CD14-positive monocyte (primary cell): ENCODE results near the gene PERCC1. TPM values are rescaled to one million over a fixed set of nuclear protein-coding genes. Genes with fewer than 3 reads are reported as not detected.

ENCODE experiments used
- DNase-seq, 3 donors: peaks; one replicate each; pipeline ENCODE4 v3.0.0-alpha.2; 2011 to 2022
- H2AFZ ChIP-seq: 2 replicates; pipeline ENCODE4 v1.6.0; 2012; ENCODE audit warnings: mild to moderate bottlenecking, low read depth, low read length, inconsistent platforms; ENCODE audit not compliant: insufficient read depth, poor library complexity, severe bottlenecking
- H3K27ac ChIP-seq, 2 donors: 1 replicate in 1 of 2; 2 replicates in 1 of 2; pipeline ENCODE4 v1.5.1; 2012 to 2013; ENCODE audit warnings: low read length in 2 of 2, control low read depth in 1 of 2, inconsistent platforms in 1 of 2, low read depth in 1 of 2, mild to moderate bottlenecking in 1 of 2
- H3K27me3 ChIP-seq, 2 donors: one replicate each; pipeline versions ENCODE4 v1.6.0 to v1.6.1; 2011 to 2013; ENCODE audit warnings: low read length in 2 of 2; ENCODE audit not compliant: control insufficient read depth in 2 of 2, insufficient read depth in 2 of 2
- H3K36me3 ChIP-seq, 2 donors: replicated peaks in 1 of 2; 1 replicate in 1 of 2; 2 replicates in 1 of 2; pipeline versions ENCODE4 v1.5.1 to v1.6.1; 2012 to 2013; ENCODE audit warnings: low read length in 2 of 2, control low read depth in 1 of 2, inconsistent platforms in 1 of 2, mild to moderate bottlenecking in 1 of 2; ENCODE audit not compliant: insufficient read depth in 2 of 2, control insufficient read depth in 1 of 2
- H3K4me1 ChIP-seq, 2 donors: 1 replicate in 1 of 2; 2 replicates in 1 of 2; pipeline versions ENCODE4 v1.5.1 to v1.6.1; 2012 to 2013; ENCODE audit warnings: low read length in 2 of 2, control low read depth in 1 of 2, inconsistent platforms in 1 of 2, mild to moderate bottlenecking in 1 of 2, moderate library complexity in 1 of 2; ENCODE audit not compliant: insufficient read depth in 2 of 2, control insufficient read depth in 1 of 2
- H3K4me2 ChIP-seq: replicated peaks from 2 replicates; pipeline ENCODE3; 2012; ENCODE audit warnings: low read length, moderate library complexity, mild to moderate bottlenecking; ENCODE audit not compliant: poor library complexity, severe bottlenecking; ENCODE audit errors: extremely low read depth
- H3K4me3 ChIP-seq, 3 experiments: fragments of 200-600 bp in 1 of 3; sonication (generic) in 1 of 3; replicated peaks in 1 of 3; 1 replicate in 2 of 3; 2 replicates in 1 of 3; pipeline ENCODE4 v1.5.1; 2011 to 2013; ENCODE audit warnings: low read length in 3 of 3, mild to moderate bottlenecking in 3 of 3, control low read depth in 2 of 3, low read depth in 2 of 3, inconsistent platforms in 1 of 3, moderate library complexity in 1 of 3
- H3K79me2 ChIP-seq: 2 replicates; pipeline ENCODE4 v1.6.0; 2012; ENCODE audit warnings: mild to moderate bottlenecking, control low read depth, inconsistent platforms, low read length, moderate library complexity; ENCODE audit not compliant: insufficient read depth
- H3K9ac ChIP-seq: 2 replicates; pipeline ENCODE4 v1.6.0; 2017; ENCODE audit warnings: low read length, mild to moderate bottlenecking; ENCODE audit not compliant: insufficient read depth, poor library complexity, severe bottlenecking
- H3K9me3 ChIP-seq, 2 donors: replicated peaks in 1 of 2; 1 replicate in 1 of 2; 2 replicates in 1 of 2; pipeline versions ENCODE4 v1.5.1 to v1.6.1; 2012 to 2013; ENCODE audit warnings: low read length in 2 of 2, control low read depth in 1 of 2; ENCODE audit not compliant: control insufficient read depth in 1 of 2, insufficient read depth in 1 of 2
- H4K20me1 ChIP-seq: 2 replicates; pipeline ENCODE4 v1.6.0; 2012; ENCODE audit warnings: mild to moderate bottlenecking, low read length, control low read depth, moderate library complexity; ENCODE audit not compliant: insufficient read depth
- H3K27ac Mint-ChIP-seq, 7 donors: one replicate each; pipeline ENCODE4 v1.8.0; 2020; ENCODE audit warnings: mild to moderate bottlenecking in 7 of 7, mixed read lengths in 7 of 7, moderate library complexity in 6 of 7, inconsistent platforms in 2 of 7
- H3K27me3 Mint-ChIP-seq, 3 donors: one replicate each; pipeline ENCODE4 v1.8.0; 2021 to 2022; ENCODE audit warnings: low read depth in 3 of 3, mild to moderate bottlenecking in 3 of 3, mixed read lengths in 3 of 3, moderate library complexity in 3 of 3, inconsistent platforms in 1 of 3
- H3K36me3 Mint-ChIP-seq, 2 donors: one replicate each; pipeline ENCODE4 v1.8.0; 2020; ENCODE audit warnings: mixed read lengths in 2 of 2, inconsistent platforms in 1 of 2, mild to moderate bottlenecking in 1 of 2
- H3K4me1 Mint-ChIP-seq: one replicate; pipeline ENCODE4 v1.8.0; 2020; ENCODE audit warnings: mild to moderate bottlenecking, mixed read lengths
- H3K4me3 Mint-ChIP-seq, 2 donors: one replicate each; pipeline ENCODE4 v1.8.0; 2020; ENCODE audit warnings: mild to moderate bottlenecking in 2 of 2, mixed read lengths in 2 of 2, moderate library complexity in 1 of 2
- H3K9me3 Mint-ChIP-seq, 7 donors: one replicate each; pipeline ENCODE4 v1.8.0; 2020 to 2022; ENCODE audit warnings: mixed read lengths in 7 of 7, mild to moderate bottlenecking in 6 of 7, moderate library complexity in 6 of 7, inconsistent platforms in 2 of 7
- CTCF ChIP-seq: fragments of 200-600 bp; IDR thresholded peaks from one replicate; pipeline ENCODE4 v1.8.0; 2022; ENCODE audit warnings: antibody characterized with exemption, mild to moderate bottlenecking
- WGBS: methylation state at CpG from one replicate; pipeline ENCODE4 v1.1.5; 2013; ENCODE audit warnings: missing lambda C conversion rate; ENCODE audit not compliant: insufficient coverage; 5-methylcytosine and 5-hydroxymethylcytosine counted together
- intact Hi-C, 2 donors: fragments of 100-400 bp; cut with micrococcal nuclease; formaldehyde crosslinking; loops; one replicate each; pipeline versions ENCODE4 v1.15.0 to v1.15.1; 2023
- polyA plus RNA-seq, 3 donors: library from polyadenylated mRNA; depleted of rRNA in 1 of 3; unstranded in 2 of 3; stranded (reverse) in 1 of 3; fragments of 300-500 nt in 2 of 3; fragments of >200 nt in 1 of 3; fragmentation: Illumina TruSeq in 2 of 3; gene quantifications; 1 replicate in 2 of 3; 2 replicates in 1 of 3; pipeline ENCODE4 v1.2.3, GENCODE V29; 2012 to 2021

Gene PERCC1
- polyA plus RNA-seq, 3 donors: not detected

GRCh38 chr16:1407753-1408152 lies 23.1 kb upstream of the PERCC1 start:
- Mint-ChIP-seq H3K36me3 (peaks cover 42 to 75% of the 10 kb centered on the region in 2 donors), H3K9me3 (no peaks in the 10 kb centered on the region), H3K27ac (peak overlapping the region in 3 of 7 donors; percentile 22 to 80 (median 50)), H3K27me3 (peaks cover 0 to 1% (median 0%) of the 10 kb centered on the region in 3 donors), H3K4me3 (peak overlapping the region; percentile 62 to 73), H3K4me1 (peaks cover 8% of the 10 kb centered on the region)
- H4K20me1 ChIP-seq: peaks cover 98% of the 10 kb centered on the region
- peaks cover 29 to 73% of the 10 kb centered on the region in 2 donors for H3K36me3 ChIP-seq
- no peak for DNase-seq
- TF ChIP-seq CTCF: no peak
- H3K4me2 ChIP-seq: peak overlapping the region; percentile 94
- no peak overlapping the region for H3K27ac ChIP-seq
- H3K9ac ChIP-seq: no peak overlapping the region
- H3K9me3 ChIP-seq: no peaks in the 10 kb centered on the region
- H2AFZ ChIP-seq: no peak overlapping the region
- peaks cover 9 to 12% of the 10 kb centered on the region in 2 donors for H3K4me1 ChIP-seq
- H3K27me3 ChIP-seq: no peaks in the 10 kb centered on the region
- peak overlapping the region in 1 of 3 experiments; percentile 75 for H3K4me3 ChIP-seq
- peaks cover 54% of the 10 kb centered on the region for H3K79me2 ChIP-seq
- 56% methylated on average over 10 of the region's 11 CpGs for WGBS
- intact Hi-C loops: no loop called here

GRCh38 chr16:1408171-1408837 lies 22.6 kb upstream of the PERCC1 start:
- peaks cover 0 to 1% (median 0%) of the 10 kb centered on the region in 3 donors for H3K27me3 Mint-ChIP-seq
- intact Hi-C loops: no loop called here
- peak overlapping the region; percentile 73 to 87 for H3K4me3 Mint-ChIP-seq
- Histone ChIP-seq H3K9ac (peak overlapping the region; percentile 32), H3K27ac (peak overlapping the region in 1 of 2 donors; percentile 51), H3K36me3 (peaks cover 26 to 69% of the 10 kb centered on the region in 2 donors), H3K4me1 (peaks cover 13 to 17% of the 10 kb centered on the region in 2 donors), H4K20me1 (peaks cover 98% of the 10 kb centered on the region), H2AFZ (peak overlapping the region; percentile 46), H3K27me3 (no peaks in the 10 kb centered on the region), H3K9me3 (no peaks in the 10 kb centered on the region), H3K79me2 (peaks cover 59% of the 10 kb centered on the region), H3K4me3 (peak overlapping the region; percentile 5 to 75 (median 21)), H3K4me2 (peak overlapping the region; percentile 94)
- H3K9me3 Mint-ChIP-seq: no peaks in the 10 kb centered on the region
- DNase-seq: peak; percentile 83 to 88 (median 84)
- TF ChIP-seq CTCF: no peak
- WGBS: under 1% methylated on average over 33 of the region's 42 CpGs
- H3K27ac Mint-ChIP-seq: peak overlapping the region in 5 of 7 donors; percentile 22 to 68 (median 46)
- H3K4me1 Mint-ChIP-seq: peaks cover 12% of the 10 kb centered on the region
- H3K36me3 Mint-ChIP-seq: peaks cover 38 to 72% of the 10 kb centered on the region in 2 donors
